Left lung (tissue), 14 donors: ENCODE data around the gene MAGEB3. TPM values are rescaled to one million over a fixed set of nuclear protein-coding genes. Genes with fewer than 3 reads are reported as not detected.
"Not testable (repeated sequence)": the region's sequence is repeated elsewhere in the genome, so short reads cannot be mapped to it uniquely, and the experiment has no call there.

Source experiments
- ATAC-seq: fragments of 200-7000 bp; cut with Tn5 transposase; one replicate; pipeline ENCODE4 v1.9.1; 2020; ENCODE audit warnings: moderate library complexity
- DNase-seq, 4 donors: peaks; one replicate each; pipeline ENCODE4 v3.0.0-alpha.2; 2013 to 2020
- H3K27ac ChIP-seq, 2 donors: fragments of 200-600 bp; sonication (generic) in 1 of 2; one replicate each; pipeline versions ENCODE4 v1.5.0 to v1.8.0; 2020 to 2021
- H3K27me3 ChIP-seq, 2 donors: fragments of 200-600 bp; sonication (generic) in 1 of 2; one replicate each; pipeline versions ENCODE4 v1.5.0 to v1.8.0; 2020 to 2021
- H3K36me3 ChIP-seq, 2 donors: fragments of 200-600 bp; sonication (generic) in 1 of 2; one replicate each; pipeline versions ENCODE4 v1.5.0 to v1.8.0; 2020 to 2021
- H3K4me1 ChIP-seq, 2 donors: fragments of 200-600 bp; one replicate each; pipeline ENCODE4 v1.8.0; 2021
- H3K4me3 ChIP-seq, 2 donors: fragments of 200-600 bp; sonication (generic) in 1 of 2; one replicate each; pipeline versions ENCODE4 v1.5.0 to v1.8.0; 2020 to 2021; ENCODE audit warnings: mild to moderate bottlenecking in 1 of 2
- H3K9me3 ChIP-seq, 2 donors: fragments of 200-600 bp; sonication (generic) in 1 of 2; one replicate each; pipeline versions ENCODE4 v1.5.0 to v1.8.0; 2020 to 2021
- intact Hi-C, 2 donors: fragments of 100-400 bp; cut with DNase I; formaldehyde crosslinking; loops; one replicate each; pipeline versions ENCODE4 v1.11.2 to v1.14.2; 2022
- long read RNA-seq, 12 donors: library from polyadenylated mRNA in 2 of 12; unstranded in 2 of 12; transcript quantifications; one replicate each; pipeline ENCODE4 v2.0.0 and lab custom pipeline, GENCODE V29; 2019 to 2026
- polyA plus RNA-seq, 6 donors: library from polyadenylated mRNA; unstranded; fragments of 120-200 nt; gene quantifications; one replicate each; pipeline ENCODE4 v1.2.1, GENCODE V29; 2013; ENCODE audit not compliant: insufficient read length in 6 of 6
- total RNA-seq, 2 donors: library from RNA; stranded (reverse); fragmentation: NEBNext Ultra II Directional; extraction: Animal tissue kit (Norgen Biotek cat#: 25700); gene quantifications; one replicate each; pipeline ENCODE4 v1.2.1, GENCODE V29; 2021
- TF ChIP-seq, protein P1 (sequence below), 2 donors: fragments of 200-600 bp; sonication (generic) in 1 of 2; IDR thresholded peaks; one replicate each; pipeline versions ENCODE4 v1.5.0 to v1.8.0; 2021; ENCODE audit warnings: antibody characterized with exemption in 2 of 2
- donor health status: DM: no; HTN: yes; CAD: no.
- donor health status: DM: no; HTN: no; CAD: no.

The MAGEB3 gene, protein sequence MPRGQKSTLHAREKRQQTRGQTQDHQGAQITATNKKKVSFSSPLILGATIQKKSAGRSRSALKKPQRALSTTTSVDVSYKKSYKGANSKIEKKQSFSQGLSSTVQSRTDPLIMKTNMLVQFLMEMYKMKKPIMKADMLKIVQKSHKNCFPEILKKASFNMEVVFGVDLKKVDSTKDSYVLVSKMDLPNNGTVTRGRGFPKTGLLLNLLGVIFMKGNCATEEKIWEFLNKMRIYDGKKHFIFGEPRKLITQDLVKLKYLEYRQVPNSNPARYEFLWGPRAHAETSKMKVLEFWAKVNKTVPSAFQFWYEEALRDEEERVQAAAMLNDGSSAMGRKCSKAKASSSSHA
- total RNA-seq (not detected), polyA plus RNA-seq (not detected)
- long read RNA-seq, donor 1: 0 reads
- long read RNA-seq, donor 2: 0 reads
- long read RNA-seq, donor 3: 0 reads
- long read RNA-seq, donor 4: 0 reads
- long read RNA-seq, donor 5: 0 reads
- long read RNA-seq, donor 6: 0 reads
- long read RNA-seq, donor 7: 0 reads
- long read RNA-seq, donor 8: 0 reads
- long read RNA-seq, donor 9: 0 reads
- long read RNA-seq, donor 10: 0 reads
- long read RNA-seq, donor 11: 0 reads
- long read RNA-seq, donor 12: 0 reads

DNA sequence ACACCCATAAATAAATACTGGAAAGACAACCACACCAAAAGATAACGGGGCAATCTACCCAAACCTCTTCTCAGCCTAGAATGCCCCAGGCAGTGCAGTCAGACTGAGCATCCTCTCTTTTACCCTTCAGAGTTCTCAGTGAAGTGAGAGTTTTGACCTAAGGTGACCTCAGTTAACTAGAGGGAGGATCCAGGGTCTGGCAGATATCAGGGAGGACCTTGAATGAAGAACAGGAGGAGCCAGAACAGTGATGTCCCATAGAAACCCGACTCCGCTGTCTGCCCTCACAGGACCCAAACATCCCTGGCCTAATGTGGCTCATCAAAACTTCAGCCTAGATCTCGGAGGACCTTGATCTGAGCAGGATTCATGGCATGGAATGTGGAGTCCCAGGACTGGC, at the start of gene MAGEB3:
Gene MAGEB3, plus strand, starts transcription at position 263 of the 400 bp plus-strand sequence. CDS start 5,268 bp downstream, outside the sequence.
- intact Hi-C loops: no loop called here

DNA sequence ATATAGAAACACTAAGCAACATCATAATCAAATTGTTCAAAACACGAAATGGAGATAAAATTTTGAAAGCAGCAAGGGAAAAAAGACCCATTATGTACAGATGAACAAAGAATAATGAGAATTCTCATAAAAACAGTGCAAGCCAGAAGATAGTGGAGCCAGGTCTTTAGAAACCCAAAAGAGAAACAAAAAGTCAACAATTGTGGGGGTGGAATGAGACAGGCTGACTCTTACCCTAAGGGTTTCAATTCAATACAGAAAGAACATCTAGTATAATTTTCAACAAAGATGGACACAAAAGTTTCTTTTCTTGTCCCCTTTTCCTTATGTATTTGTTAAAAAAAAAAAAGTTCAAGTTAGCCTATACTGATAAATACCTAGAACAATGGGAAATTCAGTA, 49.1 kb upstream of the MAGEB3 start:
- H3K27ac ChIP-seq: no peak overlapping the region
- DNase-seq (no peak), ATAC-seq (no peak)
- intact Hi-C loops: no loop called here
- H3K27me3 ChIP-seq: no peaks in the 10 kb centered on the region
- no peaks in the 10 kb centered on the region for H3K36me3 ChIP-seq
- no peak overlapping the region for H3K4me3 ChIP-seq
- TF ChIP-seq, protein P1, sequence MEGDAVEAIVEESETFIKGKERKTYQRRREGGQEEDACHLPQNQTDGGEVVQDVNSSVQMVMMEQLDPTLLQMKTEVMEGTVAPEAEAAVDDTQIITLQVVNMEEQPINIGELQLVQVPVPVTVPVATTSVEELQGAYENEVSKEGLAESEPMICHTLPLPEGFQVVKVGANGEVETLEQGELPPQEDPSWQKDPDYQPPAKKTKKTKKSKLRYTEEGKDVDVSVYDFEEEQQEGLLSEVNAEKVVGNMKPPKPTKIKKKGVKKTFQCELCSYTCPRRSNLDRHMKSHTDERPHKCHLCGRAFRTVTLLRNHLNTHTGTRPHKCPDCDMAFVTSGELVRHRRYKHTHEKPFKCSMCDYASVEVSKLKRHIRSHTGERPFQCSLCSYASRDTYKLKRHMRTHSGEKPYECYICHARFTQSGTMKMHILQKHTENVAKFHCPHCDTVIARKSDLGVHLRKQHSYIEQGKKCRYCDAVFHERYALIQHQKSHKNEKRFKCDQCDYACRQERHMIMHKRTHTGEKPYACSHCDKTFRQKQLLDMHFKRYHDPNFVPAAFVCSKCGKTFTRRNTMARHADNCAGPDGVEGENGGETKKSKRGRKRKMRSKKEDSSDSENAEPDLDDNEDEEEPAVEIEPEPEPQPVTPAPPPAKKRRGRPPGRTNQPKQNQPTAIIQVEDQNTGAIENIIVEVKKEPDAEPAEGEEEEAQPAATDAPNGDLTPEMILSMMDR (IDR thresholded peaks at IDR 0.05): no peak
- no peaks in the 10 kb centered on the region for H3K9me3 ChIP-seq
- H3K4me1 ChIP-seq: no peaks in the 10 kb centered on the region

More for the DNA sequence above, at the start of gene MAGEB3:
- no peaks in the 10 kb centered on the region for H3K36me3 ChIP-seq
- H3K27me3 ChIP-seq: no peaks in the 10 kb centered on the region
- H3K4me1 ChIP-seq: no peaks in the 10 kb centered on the region
- TF ChIP-seq, protein P1 (IDR thresholded peaks at IDR 0.05): no peak
- no peak within 1 kb of the TSS for H3K27ac ChIP-seq
- H3K4me3 ChIP-seq: no peak within 1 kb of the TSS
- ATAC-seq: no peak
- DNase-seq: no peak
- H3K9me3 ChIP-seq: no peaks in the 10 kb centered on the region

DNA sequence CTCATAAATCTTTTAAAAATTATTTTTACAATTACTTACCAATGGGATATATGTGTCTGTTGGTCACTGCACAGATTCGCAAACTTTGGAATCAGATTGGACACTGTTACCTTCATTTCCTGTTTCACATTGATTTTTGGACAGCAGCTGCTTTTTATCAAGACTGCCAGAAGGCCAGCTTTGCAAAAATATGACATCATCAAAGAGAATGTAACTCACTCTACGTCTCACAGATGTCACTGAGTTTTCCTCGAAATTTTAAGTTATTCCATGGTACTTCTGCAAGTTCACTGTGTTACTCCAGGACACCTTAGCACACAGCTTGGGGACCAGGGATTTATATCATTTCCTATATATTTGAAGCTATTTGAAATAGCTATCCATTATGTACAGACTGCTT, 46.9 kb upstream of the MAGEB3 start:
- no peaks in the 10 kb centered on the region for H3K36me3 ChIP-seq
- intact Hi-C loops: no loop called here
- DNase-seq: no peak
- no peaks in the 10 kb centered on the region for H3K4me1 ChIP-seq
- no peak overlapping the region for H3K4me3 ChIP-seq
- H3K27ac ChIP-seq: no peak overlapping the region
- TF ChIP-seq, protein P1 (IDR thresholded peaks at IDR 0.05): no peak
- H3K9me3 ChIP-seq: no peaks in the 10 kb centered on the region
- peaks cover 0 to 3% of the 10 kb centered on the region in 2 donors for H3K27me3 ChIP-seq
- no peak for ATAC-seq

DNA sequence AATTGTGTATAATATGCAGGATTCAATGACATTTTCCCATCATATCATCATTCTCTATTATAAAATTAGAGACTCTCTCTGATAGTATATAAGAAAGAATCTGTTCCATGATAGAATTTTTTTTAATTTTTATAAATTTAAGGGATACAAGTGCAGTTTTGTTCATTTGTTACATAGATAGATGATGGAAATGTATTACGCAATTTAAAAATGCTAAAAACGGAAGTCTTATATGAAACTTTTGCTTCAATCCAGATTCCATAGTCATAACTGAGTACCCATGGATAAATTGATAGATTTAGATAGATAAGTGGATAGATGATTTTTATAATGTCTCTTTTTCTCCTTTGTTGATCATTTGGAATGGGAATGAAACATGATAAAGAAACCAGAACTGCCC, 40.0 kb upstream of the MAGEB3 start:
- H3K27me3 ChIP-seq: peaks cover 0 to 3% of the 10 kb centered on the region in 2 donors
- H3K9me3 ChIP-seq: no peaks in the 10 kb centered on the region
- H3K36me3 ChIP-seq: no peaks in the 10 kb centered on the region
- H3K4me3 ChIP-seq: no peak overlapping the region
- H3K4me1 ChIP-seq: no peaks in the 10 kb centered on the region
- intact Hi-C loops: no loop called here
- DNase-seq: no peak
- ATAC-seq: no peak
- H3K27ac ChIP-seq: no peak overlapping the region
- TF ChIP-seq, protein P1 (IDR thresholded peaks at IDR 0.05): no peak

DNA sequence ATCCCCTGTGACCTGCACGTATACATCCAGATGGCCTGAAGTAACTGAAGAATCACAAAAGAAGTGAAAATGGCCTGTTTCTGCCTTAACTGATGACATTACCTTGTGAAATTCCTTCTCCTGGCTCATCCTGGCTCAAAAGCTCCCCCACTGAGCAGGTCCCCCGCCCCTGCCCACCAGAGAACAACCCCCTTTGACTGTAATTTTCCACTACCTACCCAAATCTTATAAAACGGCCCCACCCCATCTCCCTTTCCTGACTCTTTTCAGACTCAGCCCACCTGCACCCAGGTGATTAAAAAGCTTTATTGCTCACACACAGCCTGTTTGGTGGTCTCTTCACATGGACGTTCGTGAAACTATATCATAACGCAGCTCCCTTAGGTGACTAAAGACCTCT, 36.5 kb upstream of the MAGEB3 start:
- intact Hi-C loops, ATAC-seq, H3K27me3 ChIP-seq, DNase-seq, H3K9me3 ChIP-seq, H3K4me1 ChIP-seq, H3K36me3 ChIP-seq, H3K4me3 ChIP-seq, H3K27ac ChIP-seq: not testable (repeated sequence)
